H7 (cell line): Measurements from ENCODE around the gene STARD8. TPM values are rescaled to one million over a fixed set of nuclear protein-coding genes. Genes with fewer than 3 reads are reported as not detected.
"Not testable (repeated sequence)": the region's sequence is repeated elsewhere in the genome, so short reads cannot be mapped to it uniquely, and the experiment has no call there.

Source experiments
- DNase-seq: peaks from one replicate; pipeline ENCODE4 v3.0.0; 2012
- H3K27me3 ChIP-seq: 2 replicates; pipeline ENCODE4 v1.6.0; 2011; ENCODE audit warnings: mild to moderate bottlenecking, low read length; ENCODE audit not compliant: control insufficient read depth, insufficient read depth
- H3K36me3 ChIP-seq: replicated peaks from 2 replicates; pipeline ENCODE4 v1.5.1; 2011; ENCODE audit warnings: low read length; ENCODE audit not compliant: control insufficient read depth, insufficient read depth
- H3K4me3 ChIP-seq: 2 replicates; pipeline ENCODE4 v1.5.1; 2011; ENCODE audit warnings: low read depth, mild to moderate bottlenecking, control low read depth, low read length, moderate library complexity; ENCODE audit not compliant: insufficient read depth
- total RNA-seq: library from RNA; depleted of rRNA; stranded (reverse); fragments of >200 nt; shearing (Covaris generic); gene quantifications from 2 replicates; pipeline ENCODE4 v1.2.3, GENCODE V29; 2014

Gene STARD8
- total RNA-seq, 1 experiment from 2014 or later: 9.5 TPM

- no peak for DNase-seq
- H3K4me3 ChIP-seq: no peak overlapping the region
These were observed 1.0 kb upstream of the STARD8 start for GRCh38 chrX:68646421-68646820.

GRCh38 chrX:68648960-68649359 is 1.5 kb downstream of the STARD8 start:
- H3K4me3 ChIP-seq: no peak overlapping the region
- H3K36me3 ChIP-seq: no peaks in the 10 kb centered on the region
- peaks cover 4% of the 10 kb centered on the region for H3K27me3 ChIP-seq
- DNase-seq: peak; percentile 45

More at GRCh38 chrX:68646421-68646820, 1.0 kb upstream of the STARD8 start:
- Histone ChIP-seq H3K36me3 (no peaks in the 10 kb centered on the region), H3K27me3 (peaks cover 4% of the 10 kb centered on the region)

GRCh38 chrX:68650491-68650890 is 3.0 kb downstream of the STARD8 start:
- Histone ChIP-seq H3K4me3 (no peak overlapping the region), H3K27me3 (peaks cover 4% of the 10 kb centered on the region), H3K36me3 (no peaks in the 10 kb centered on the region)
- DNase-seq: no peak

DNA sequence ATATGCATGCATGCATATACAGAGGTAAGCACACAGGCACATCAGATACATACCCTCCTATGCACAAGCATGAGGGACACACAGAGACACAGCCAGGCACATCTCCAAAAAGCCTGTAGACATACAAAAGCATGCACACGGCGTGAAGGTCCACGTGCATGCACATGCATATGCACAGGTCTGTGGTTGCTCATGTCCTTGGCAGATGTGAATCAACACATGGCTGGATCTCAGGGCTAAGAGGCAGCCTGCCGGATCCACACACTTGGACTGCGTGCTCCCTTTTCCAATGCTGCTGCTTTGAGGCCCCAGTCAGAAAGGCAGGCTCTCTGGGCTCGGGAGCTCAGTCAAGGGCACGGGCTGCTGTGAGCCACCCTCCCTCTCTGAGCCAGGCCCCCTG is 3.6 kb downstream of the STARD8 start:
- DNase-seq: no peak

GRCh38 chrX:68652326-68653170 is 5.1 kb downstream of the STARD8 start:
- Histone ChIP-seq H3K27me3 (no peaks in the 10 kb centered on the region; the same call in 1 of the 2 replicates), H3K4me3 (no peak overlapping the region), H3K36me3 (no peaks in the 10 kb centered on the region)
- no peak for DNase-seq

More for the DNA sequence above, 3.6 kb downstream of the STARD8 start:
- Histone ChIP-seq H3K36me3 (no peaks in the 10 kb centered on the region), H3K27me3 (peaks cover 4% of the 10 kb centered on the region), H3K4me3 (no peak overlapping the region)

DNA sequence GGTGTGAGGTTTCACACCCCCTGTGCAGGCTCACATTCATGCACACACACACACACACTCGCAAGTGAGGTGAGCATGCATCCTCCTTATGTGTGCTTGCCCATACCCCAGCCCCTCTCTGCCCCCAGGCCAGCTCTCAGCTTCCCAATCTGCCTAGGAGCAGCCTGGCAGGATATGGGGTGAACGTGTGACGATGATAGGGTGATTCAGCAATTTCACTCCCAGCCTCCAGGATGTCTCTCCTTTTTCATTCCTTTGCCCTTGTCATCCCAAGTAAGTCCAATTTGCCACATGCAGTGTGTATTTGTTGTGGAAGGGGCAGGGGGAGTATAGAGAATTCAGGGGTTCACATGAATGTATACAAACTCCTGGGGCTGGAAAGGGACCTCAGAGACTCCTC is 7.2 kb downstream of the STARD8 start:
- Histone ChIP-seq H3K4me3 (no peak overlapping the region), H3K36me3 (no peaks in the 10 kb centered on the region)

DNA sequence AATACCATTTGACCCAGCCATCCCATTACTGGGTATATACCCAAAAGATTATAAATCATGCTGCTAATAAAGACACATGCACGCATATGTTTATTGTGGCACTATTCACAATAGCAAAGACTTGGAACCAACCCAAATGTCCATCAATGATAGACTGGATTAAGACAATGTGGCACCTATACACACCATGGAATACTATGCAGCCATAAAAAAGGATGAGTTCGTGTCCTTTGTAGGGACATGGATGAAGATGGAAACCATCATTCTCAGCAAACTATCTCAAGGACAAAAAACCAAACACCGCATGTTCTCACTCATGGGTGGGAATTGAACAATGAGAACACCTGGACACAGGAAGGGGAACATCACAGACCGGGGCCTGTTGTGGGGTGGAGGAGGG is 9.0 kb downstream of the STARD8 start:
- H3K27me3 ChIP-seq, H3K4me3 ChIP-seq, H3K36me3 ChIP-seq, DNase-seq: not testable (repeated sequence)

More for the DNA sequence above, 7.2 kb downstream of the STARD8 start:
- no peaks in the 10 kb centered on the region for H3K27me3 ChIP-seq
- no peak for DNase-seq

DNA sequence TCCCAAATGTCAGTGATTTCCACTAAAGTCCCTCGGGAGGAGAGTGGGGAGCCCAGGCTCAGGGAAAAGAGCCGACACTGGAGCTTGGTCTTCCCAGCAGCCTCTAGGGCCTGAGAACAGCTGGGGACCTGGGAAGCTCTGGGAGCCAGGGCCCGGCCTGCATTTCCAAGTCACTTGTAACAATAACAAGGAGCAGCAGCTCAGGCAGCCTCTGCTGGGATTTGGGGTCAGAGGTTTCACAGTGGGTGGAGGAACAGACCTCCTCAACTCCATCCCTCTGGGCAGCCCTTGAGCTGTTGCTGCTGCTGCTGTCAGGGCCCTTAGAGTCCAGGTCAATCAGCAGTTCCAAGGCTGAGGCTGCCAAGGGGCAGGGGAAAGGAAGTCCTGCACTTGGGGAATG is 11.1 kb downstream of the STARD8 start:
- H3K36me3 ChIP-seq: no peaks in the 10 kb centered on the region
- no peaks in the 10 kb centered on the region for H3K27me3 ChIP-seq
- no peak overlapping the region for H3K4me3 ChIP-seq
- no peak for DNase-seq

GRCh38 chrX:68659385-68659784 is 11.9 kb downstream of the STARD8 start:
- Histone ChIP-seq H3K27me3 (no peaks in the 10 kb centered on the region), H3K4me3 (no peak overlapping the region), H3K36me3 (no peaks in the 10 kb centered on the region)
- DNase-seq: peak; percentile 31

DNA sequence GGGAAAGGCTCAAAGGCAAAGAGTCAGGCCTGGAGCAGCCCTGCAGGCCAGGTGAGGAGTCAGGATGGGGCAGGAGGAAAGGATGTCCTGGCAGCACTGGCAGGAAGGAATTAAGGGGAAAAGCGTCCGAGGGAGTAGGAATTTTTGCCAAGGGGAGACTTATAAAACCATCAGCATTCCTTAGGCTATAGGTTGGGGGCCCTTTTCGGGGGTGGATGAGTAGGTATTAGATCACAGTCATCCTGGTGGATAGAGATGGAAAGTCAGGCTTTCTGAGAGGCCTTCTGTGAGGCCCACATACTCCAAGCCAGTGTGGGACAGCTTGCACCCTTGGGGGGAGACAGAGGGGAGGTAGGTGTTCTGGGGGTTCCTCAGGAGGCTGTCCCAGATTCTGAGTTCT is 12.3 kb downstream of the STARD8 start:
- H3K4me3 ChIP-seq: no peak overlapping the region
- no peak for DNase-seq
- no peaks in the 10 kb centered on the region for H3K27me3 ChIP-seq
- no peaks in the 10 kb centered on the region for H3K36me3 ChIP-seq

GRCh38 chrX:68660746-68661145 is 13.3 kb downstream of the STARD8 start:
- Histone ChIP-seq H3K27me3 (no peaks in the 10 kb centered on the region), H3K36me3 (no peaks in the 10 kb centered on the region), H3K4me3 (no peak overlapping the region)
- no peak for DNase-seq

GRCh38 chrX:68665502-68665901 is 18.0 kb downstream of the STARD8 start:
- Histone ChIP-seq H3K27me3 (no peaks in the 10 kb centered on the region), H3K36me3 (no peaks in the 10 kb centered on the region), H3K4me3 (no peak overlapping the region)
- peak; percentile 59 for DNase-seq

GRCh38 chrX:68666580-68666979 is 19.1 kb downstream of the STARD8 start:
- no peaks in the 10 kb centered on the region for H3K36me3 ChIP-seq
- no peaks in the 10 kb centered on the region for H3K27me3 ChIP-seq
- no peak overlapping the region for H3K4me3 ChIP-seq
- DNase-seq: no peak

GRCh38 chrX:68669094-68669860 is 21.8 kb downstream of the STARD8 start:
- no peak overlapping the region for H3K4me3 ChIP-seq
- H3K36me3 ChIP-seq: no peaks in the 10 kb centered on the region
- no peaks in the 10 kb centered on the region for H3K27me3 ChIP-seq
- DNase-seq: peak; percentile 54

- no peaks in the 10 kb centered on the region for H3K36me3 ChIP-seq
- H3K27me3 ChIP-seq: no peaks in the 10 kb centered on the region
- H3K4me3 ChIP-seq: no peak overlapping the region
- DNase-seq: no peak
These were observed 22.4 kb downstream of the STARD8 start for GRCh38 chrX:68669871-68670270.
